A549 (cell line): ENCODE results near the gene SCYL3.

Experiments used
- BHLHE40 ChIP-seq: IDR thresholded peaks from 2 replicates; pipeline ENCODE4 v1.6.1; 2012; ENCODE audit warnings: low read depth, low read length, inconsistent platforms
- CBX2 ChIP-seq: fragments of 200-600 bp; sonication (generic); IDR thresholded peaks from 2 replicates; pipeline ENCODE4 v1.6.1; 2016; ENCODE audit warnings: low read depth, mild to moderate bottlenecking, borderline replicate concordance
- CEBPB ChIP-seq, 2 experiments: fragments of >200 bp in 1 of 2; sonication (Bioruptor Twin) in 1 of 2; formaldehyde crosslinking in 1 of 2; IDR thresholded peaks; 2 replicates each; pipeline ENCODE4 v1.6.1; 2012 to 2016
- EHMT2 ChIP-seq: fragments of 200-600 bp; sonication (generic); IDR thresholded peaks from 2 replicates; pipeline ENCODE4 v1.6.1; 2016; ENCODE audit warnings: antibody characterized with exemption, low read depth, mild to moderate bottlenecking, moderate library complexity
- EP300 ChIP-seq, 2 experiments: fragments of >200 bp; sonication (Bioruptor Twin); formaldehyde crosslinking; IDR thresholded peaks; 2 replicates in 1 of 2; 3 replicates in 1 of 2; pipeline ENCODE4 v1.6.1; 2016 to 2017
- HEYL ChIP-seq: fragments of 250-450 bp; sonication (Bioruptor Pico); IDR thresholded peaks from 2 replicates; pipeline ENCODE4 v1.8.0; 2021; ENCODE audit warnings: mild to moderate bottlenecking, moderate library complexity
- JUN ChIP-seq, 2 experiments: fragments of >200 bp; sonication (Bioruptor Twin); formaldehyde crosslinking; IDR thresholded peaks; 2 replicates in 1 of 2; 3 replicates in 1 of 2; pipeline ENCODE4 v1.6.1; 2016 to 2017
- KDM5A ChIP-seq: fragments of 200-600 bp; sonication (generic); IDR thresholded peaks from 2 replicates; pipeline ENCODE4 v1.6.1; 2016; ENCODE audit warnings: antibody characterized with exemption, mild to moderate bottlenecking
- MYC ChIP-seq: IDR thresholded peaks from 2 replicates; pipeline ENCODE4 v1.6.1; 2012; ENCODE audit warnings: mild to moderate bottlenecking, inconsistent platforms, low read length, improper control_type of control experiment, borderline replicate concordance
- POLR2A ChIP-seq: IDR thresholded peaks from 2 replicates; pipeline ENCODE4 v1.6.1; 2012; ENCODE audit warnings: mild to moderate bottlenecking, low read length
- TF ChIP-seq, protein P1 (sequence below): fragments of >200 bp; sonication (Bioruptor Twin); formaldehyde crosslinking; IDR thresholded peaks from 3 replicates; pipeline ENCODE4 v1.5.1; 2016

GRCh38 chr1:169921080-169921479, 27.4 kb upstream of the SCYL3 start:
- no peak for TF ChIP-seq CEBPB (IDR thresholded peaks at IDR 0.05)
- TF ChIP-seq, protein P1, sequence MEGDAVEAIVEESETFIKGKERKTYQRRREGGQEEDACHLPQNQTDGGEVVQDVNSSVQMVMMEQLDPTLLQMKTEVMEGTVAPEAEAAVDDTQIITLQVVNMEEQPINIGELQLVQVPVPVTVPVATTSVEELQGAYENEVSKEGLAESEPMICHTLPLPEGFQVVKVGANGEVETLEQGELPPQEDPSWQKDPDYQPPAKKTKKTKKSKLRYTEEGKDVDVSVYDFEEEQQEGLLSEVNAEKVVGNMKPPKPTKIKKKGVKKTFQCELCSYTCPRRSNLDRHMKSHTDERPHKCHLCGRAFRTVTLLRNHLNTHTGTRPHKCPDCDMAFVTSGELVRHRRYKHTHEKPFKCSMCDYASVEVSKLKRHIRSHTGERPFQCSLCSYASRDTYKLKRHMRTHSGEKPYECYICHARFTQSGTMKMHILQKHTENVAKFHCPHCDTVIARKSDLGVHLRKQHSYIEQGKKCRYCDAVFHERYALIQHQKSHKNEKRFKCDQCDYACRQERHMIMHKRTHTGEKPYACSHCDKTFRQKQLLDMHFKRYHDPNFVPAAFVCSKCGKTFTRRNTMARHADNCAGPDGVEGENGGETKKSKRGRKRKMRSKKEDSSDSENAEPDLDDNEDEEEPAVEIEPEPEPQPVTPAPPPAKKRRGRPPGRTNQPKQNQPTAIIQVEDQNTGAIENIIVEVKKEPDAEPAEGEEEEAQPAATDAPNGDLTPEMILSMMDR: no peak
- no peak for TF ChIP-seq CBX2
- no peak for TF ChIP-seq HEYL (CRISPR knock-in tag)
- no peak for TF ChIP-seq MYC
- TF ChIP-seq POLR2A: no peak
- no peak for TF ChIP-seq EHMT2
- no peak for TF ChIP-seq JUN (IDR thresholded peaks at IDR 0.05)
- no peak for TF ChIP-seq EP300 (IDR thresholded peaks at IDR 0.05)
- no peak for TF ChIP-seq BHLHE40
- TF ChIP-seq KDM5A: no peak
